PC-9 (cell line): ENCODE data around the gene NPB. TPM values are rescaled to one million over a fixed set of nuclear protein-coding genes. Genes with fewer than 3 reads are reported as not detected.

Experiments
- BruUV-seq: library from RNA; stranded (reverse); fragments of 400-500 nt; replicated peaks from 2 replicates; lab custom pipeline; 2021; lab: Mats Ljungman, UMichigan
- CTCF ChIA-PET: fragments of 300-600 bp; sonication (Branson Sonifier 250); formaldehyde crosslinking; loops from one replicate; lab custom pipeline; 2022; ENCODE audit warnings: antibody characterized with exemption; lab: Charles Lee
- POLR2A ChIA-PET: fragments of 300-600 bp; sonication (Branson Sonifier 250); formaldehyde crosslinking; loops from one replicate; lab custom pipeline; 2022; ENCODE audit warnings: antibody characterized with exemption; ENCODE audit not compliant: unreplicated experiment; lab: Charles Lee
- DNase-seq, 2 experiments: peaks; one replicate each; pipeline versions ENCODE4 v3.0.0 to v3.0.0-alpha.2; 2015 to 2022; ENCODE audit warnings: mixed read lengths in 1 of 2
- H2AFZ ChIP-seq: fragments of 200-600 bp; sonication (generic); 2 replicates; pipeline ENCODE4 v1.8.1; 2017; ENCODE audit warnings: antibody characterized with exemption
- H3F3A ChIP-seq: fragments of 200-600 bp; sonication (generic); 2 replicates; pipeline ENCODE4 v1.8.1; 2017; ENCODE audit warnings: antibody characterized with exemption, mild to moderate bottlenecking, low read depth; ENCODE audit not compliant: insufficient read depth
- H3K27ac ChIP-seq: fragments of 200-600 bp; sonication (generic); 2 replicates; pipeline ENCODE4 v1.6.1; 2016; ENCODE audit warnings: mixed run types
- H3K27me3 ChIP-seq: fragments of 200-600 bp; sonication (generic); 2 replicates; pipeline ENCODE4 v1.6.1; 2016; ENCODE audit warnings: low read depth, mixed run types; ENCODE audit not compliant: insufficient read depth
- H3K36me3 ChIP-seq: fragments of 200-600 bp; sonication (generic); 2 replicates; pipeline ENCODE4 v1.6.1; 2016; ENCODE audit warnings: low read depth, mixed run types
- H3K4me1 ChIP-seq: fragments of 200-600 bp; sonication (generic); replicated peaks from 2 replicates; pipeline ENCODE4 v1.6.1; 2016; ENCODE audit warnings: mixed run types; ENCODE audit not compliant: insufficient read depth
- H3K4me2 ChIP-seq: fragments of 200-600 bp; sonication (generic); 2 replicates; pipeline ENCODE4 v1.6.1; 2017; ENCODE audit warnings: mixed run types
- H3K4me3 ChIP-seq: fragments of 200-600 bp; sonication (generic); 2 replicates; pipeline ENCODE4 v1.6.1; 2016; ENCODE audit warnings: mixed run types
- H3K79me2 ChIP-seq: fragments of 200-600 bp; sonication (generic); 2 replicates; pipeline ENCODE4 v1.6.1; 2017; ENCODE audit warnings: low read depth, mixed run types
- H3K9me2 ChIP-seq: fragments of 200-600 bp; sonication (generic); 2 replicates; pipeline ENCODE4 v1.8.1; 2017; ENCODE audit warnings: mild to moderate bottlenecking; ENCODE audit not compliant: insufficient read depth
- H3K9me3 ChIP-seq: fragments of 200-600 bp; sonication (generic); 2 replicates; pipeline ENCODE4 v1.8.1; 2016; ENCODE audit warnings: low read depth; ENCODE audit not compliant: insufficient read depth
- H4K20me1 ChIP-seq: fragments of 200-600 bp; sonication (generic); 2 replicates; pipeline ENCODE4 v1.8.1; 2017; ENCODE audit not compliant: insufficient read depth
- EZH2 ChIP-seq: fragments of 200-600 bp; sonication (generic); IDR thresholded peaks from 2 replicates; pipeline ENCODE4 v1.8.0; 2017; ENCODE audit warnings: antibody characterized with exemption, low read depth
- intact Hi-C: fragments of 100-400 bp; cut with micrococcal nuclease; formaldehyde crosslinking; loops from one replicate; pipeline ENCODE4 v1.10.0; 2022; ENCODE audit not compliant: unreplicated experiment
- total RNA-seq: library from RNA; stranded (reverse); gene quantifications from 2 replicates; pipeline ENCODE4 v1.2.3, GENCODE V29; 2021
- TF ChIP-seq, protein P1 (sequence below): fragments of 200-600 bp; sonication (generic); conservative IDR thresholded peaks from 2 replicates; pipeline ENCODE4 v1.6.1; 2017; ENCODE audit warnings: mixed run types, antibody characterized with exemption, mild to moderate bottlenecking, moderate library complexity

NPB gene
- total RNA-seq, 1 experiment from 2014 or later, result 1.1 TPM

DNA sequence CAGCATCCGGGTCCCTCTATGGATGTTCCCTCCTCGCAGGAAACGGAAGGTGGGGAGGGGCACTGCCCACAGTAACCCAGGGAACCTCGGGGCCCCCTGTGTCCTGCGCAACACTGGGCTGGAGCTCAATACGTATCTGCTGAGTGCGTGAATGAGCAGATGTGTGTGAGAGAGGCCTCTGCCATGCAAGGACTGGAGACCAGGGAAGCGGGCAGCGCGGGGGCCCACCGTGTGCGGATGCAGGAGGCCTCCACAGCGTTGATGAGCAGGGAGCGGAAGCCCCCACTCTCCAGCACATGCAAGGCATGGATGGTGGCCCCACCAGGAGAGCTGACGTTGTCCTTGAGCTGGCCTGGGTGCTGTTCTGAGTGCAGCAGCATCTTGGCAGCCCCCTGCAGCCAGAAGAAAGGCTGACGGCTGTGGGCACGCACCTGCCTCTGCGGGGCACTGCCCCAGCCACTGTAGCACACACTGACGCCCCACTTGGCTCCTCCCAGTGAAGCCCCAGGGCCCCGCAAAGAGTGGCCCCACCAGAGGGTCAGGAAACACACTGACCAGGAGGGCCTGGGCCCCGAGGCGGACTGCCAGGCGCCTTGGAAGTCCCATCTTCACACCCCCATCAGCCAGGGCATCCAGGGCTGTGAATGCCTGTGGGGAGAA, 32.2 kb downstream of the NPB start:
- Histone ChIP-seq H4K20me1 (no peaks in the 10 kb centered on the region), H3K4me2 (no peak overlapping the region), H3K9me2 (no peaks in the 10 kb centered on the region), H3K79me2 (no peaks in the 10 kb centered on the region), H3K9me3 (no peaks in the 10 kb centered on the region), H3K27me3 (no peaks in the 10 kb centered on the region), H3K36me3 (no peaks in the 10 kb centered on the region), H3K4me1 (no peaks in the 10 kb centered on the region), H3K27ac (no peak overlapping the region), H2AFZ (no peak overlapping the region), H3K4me3 (no peak overlapping the region), H3F3A (no peaks in the 10 kb centered on the region; the same call in 1 of the 2 replicates)
- intact Hi-C loops, result no loop called here
- CTCF ChIA-PET, result no interaction called here
- no peak for DNase-seq
- BruUV-seq, result no TSS peak
- POLR2A ChIA-PET, result interaction anchor here (0.6 kb wide), 1 partner anchor 412 kb away, joined by 3 read pairs; no protein-coding TSS in a partner anchor
- TF ChIP-seq, protein P1, sequence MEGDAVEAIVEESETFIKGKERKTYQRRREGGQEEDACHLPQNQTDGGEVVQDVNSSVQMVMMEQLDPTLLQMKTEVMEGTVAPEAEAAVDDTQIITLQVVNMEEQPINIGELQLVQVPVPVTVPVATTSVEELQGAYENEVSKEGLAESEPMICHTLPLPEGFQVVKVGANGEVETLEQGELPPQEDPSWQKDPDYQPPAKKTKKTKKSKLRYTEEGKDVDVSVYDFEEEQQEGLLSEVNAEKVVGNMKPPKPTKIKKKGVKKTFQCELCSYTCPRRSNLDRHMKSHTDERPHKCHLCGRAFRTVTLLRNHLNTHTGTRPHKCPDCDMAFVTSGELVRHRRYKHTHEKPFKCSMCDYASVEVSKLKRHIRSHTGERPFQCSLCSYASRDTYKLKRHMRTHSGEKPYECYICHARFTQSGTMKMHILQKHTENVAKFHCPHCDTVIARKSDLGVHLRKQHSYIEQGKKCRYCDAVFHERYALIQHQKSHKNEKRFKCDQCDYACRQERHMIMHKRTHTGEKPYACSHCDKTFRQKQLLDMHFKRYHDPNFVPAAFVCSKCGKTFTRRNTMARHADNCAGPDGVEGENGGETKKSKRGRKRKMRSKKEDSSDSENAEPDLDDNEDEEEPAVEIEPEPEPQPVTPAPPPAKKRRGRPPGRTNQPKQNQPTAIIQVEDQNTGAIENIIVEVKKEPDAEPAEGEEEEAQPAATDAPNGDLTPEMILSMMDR, result no peak
- no peak for TF ChIP-seq EZH2

DNA sequence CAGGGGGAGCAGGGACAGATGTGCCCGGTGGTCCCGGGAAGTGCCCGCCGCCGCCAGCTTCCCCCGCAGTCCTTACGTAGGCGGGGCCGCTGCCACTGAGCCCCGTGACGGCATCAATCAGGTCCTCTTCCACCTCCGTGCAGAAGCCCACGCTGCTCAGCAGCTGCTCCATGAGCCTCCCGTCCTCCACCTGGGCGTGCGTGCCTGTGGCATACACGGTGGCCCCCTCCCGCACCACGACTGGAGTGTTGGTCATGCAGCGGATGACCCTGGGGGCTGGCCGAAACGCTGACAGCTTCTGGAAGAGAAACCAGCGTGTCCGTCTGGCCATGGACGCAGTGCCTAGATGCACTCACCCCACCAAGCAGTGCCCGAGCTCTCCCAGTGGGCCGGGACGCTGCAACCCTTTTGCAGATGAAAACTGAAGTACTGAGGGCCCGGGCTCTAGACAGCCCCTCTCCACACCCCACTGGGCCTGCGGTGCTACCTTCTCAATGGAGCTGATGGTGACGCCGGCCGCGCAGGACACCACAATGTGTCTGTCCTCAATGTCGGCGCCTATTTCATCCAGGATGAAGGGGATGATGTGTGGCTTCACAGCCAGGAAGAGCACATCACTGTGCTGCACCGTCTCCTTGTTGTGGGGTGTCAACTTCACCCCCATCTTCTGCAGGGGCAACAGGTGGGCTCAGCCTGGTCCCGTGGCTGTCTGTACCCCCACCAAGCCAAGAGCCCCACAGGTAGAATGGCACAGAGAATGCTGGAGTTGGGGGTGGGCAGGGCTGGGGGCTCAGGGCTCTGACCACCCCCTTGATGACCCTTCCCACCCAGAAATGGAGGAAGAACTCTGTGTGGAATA, 33.0 kb downstream of the NPB start:
- Histone ChIP-seq H3K4me3 (no peak overlapping the region), H3K4me2 (no peak overlapping the region; the same call in 1 of the 2 replicates), H3K9me2 (no peaks in the 10 kb centered on the region), H3K27ac (no peak overlapping the region), H3K9me3 (no peaks in the 10 kb centered on the region), H2AFZ (no peak overlapping the region), H3K79me2 (no peaks in the 10 kb centered on the region), H4K20me1 (no peaks in the 10 kb centered on the region), H3K4me1 (no peaks in the 10 kb centered on the region), H3K36me3 (no peaks in the 10 kb centered on the region), H3K27me3 (no peaks in the 10 kb centered on the region), H3F3A (no peaks in the 10 kb centered on the region; the same call in 1 of the 2 replicates)
- TF ChIP-seq EZH2, result no peak
- TF ChIP-seq, protein P1, result no peak
- no peak for DNase-seq
- intact Hi-C loops, result no loop called here
- ChIA-PET CTCF (no interaction called here), POLR2A (interaction anchor here (0.6 kb wide), 1 partner anchor 411 kb away, joined by 3 read pairs; no protein-coding TSS in a partner anchor)
- no TSS peak for BruUV-seq

DNA sequence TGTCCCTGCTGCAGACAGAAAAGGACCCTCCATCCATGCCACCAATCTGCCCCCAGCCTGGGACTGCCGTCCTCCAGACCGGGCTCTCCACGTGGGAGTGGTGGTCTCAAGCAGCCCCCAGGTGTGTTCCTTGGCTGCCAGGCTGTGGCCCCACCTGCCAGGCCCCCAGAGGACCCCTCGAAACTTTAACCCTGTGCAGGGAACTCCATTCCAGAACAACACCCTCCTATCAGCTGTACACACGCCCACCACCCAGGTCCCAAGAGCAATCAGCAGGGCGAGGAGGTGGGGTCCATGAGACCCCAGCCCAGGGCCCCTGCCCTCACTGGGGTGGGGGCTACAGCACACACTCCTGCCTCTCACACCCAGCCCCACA, 33.7 kb downstream of the NPB start:
- intact Hi-C loops, result no loop called here
- Histone ChIP-seq H3K9me2 (no peaks in the 10 kb centered on the region), H4K20me1 (no peaks in the 10 kb centered on the region), H3K79me2 (no peaks in the 10 kb centered on the region), H3K36me3 (no peaks in the 10 kb centered on the region), H3K27me3 (no peaks in the 10 kb centered on the region), H3K4me2 (peak overlapping the region; percentile 90), H3F3A (no peaks in the 10 kb centered on the region; the same call in 1 of the 2 replicates), H3K27ac (no peak overlapping the region), H3K4me1 (no peaks in the 10 kb centered on the region), H2AFZ (no peak overlapping the region), H3K9me3 (no peaks in the 10 kb centered on the region), H3K4me3 (peak overlapping the region; percentile 74; the same call in 1 of the 2 replicates)
- ChIA-PET POLR2A (no interaction called here), CTCF (no interaction called here)
- TF ChIP-seq, protein P1, result no peak
- no peak for TF ChIP-seq EZH2
- no TSS peak for BruUV-seq
- DNase-seq, result no peak
